Motor neuron (in vitro differentiated cells): Measurements from ENCODE around the gene GPC6. TPM values are rescaled to one million over a fixed set of nuclear protein-coding genes. Genes with fewer than 3 reads are reported as not detected.
A peak's percentile ranks its signal among the peaks of the same experiment; 100 is the strongest.

Experiments
- ATAC-seq, 8 experiments: fragments of 200-7000 bp; cut with Tn5 transposase; replicated peaks in 6 of 8; 2 replicates each; pipeline ENCODE4 v1.8.0; 2021; ENCODE audit warnings: mild to moderate bottlenecking in 8 of 8, moderate library complexity in 8 of 8
- H3K27ac ChIP-seq, 2 donors: fragments of 250-450 bp; sonication (Bioruptor Pico); 2 replicates each; pipeline ENCODE4 v1.9.0; 2021; ENCODE audit warnings: antibody characterized with exemption in 2 of 2, mild to moderate bottlenecking in 2 of 2, moderate library complexity in 1 of 2
- H3K4me1 ChIP-seq, 2 donors: fragments of 250-450 bp; sonication (Bioruptor Pico); replicated peaks in 1 of 2; 2 replicates each; pipeline ENCODE4 v1.6.1; 2021; ENCODE audit warnings: antibody characterized with exemption in 2 of 2, mild to moderate bottlenecking in 2 of 2, moderate library complexity in 1 of 2
- H3K4me3 ChIP-seq, 5 donors: fragments of 250-450 bp; sonication (Bioruptor Pico); 2 replicates each; pipeline ENCODE4 v1.9.0; 2021; ENCODE audit warnings: antibody characterized with exemption in 5 of 5, mild to moderate bottlenecking in 5 of 5, moderate library complexity in 4 of 5
- WGBS, 10 experiments: fragments of 450-650 bp; shearing (Covaris generic); methylation state at CpG; one replicate each; pipeline ENCODE4 v1.0.0; 2022; 5-methylcytosine and 5-hydroxymethylcytosine counted together
- in situ Hi-C, 9 experiments: fragments of 400-800 bp; cut with MboI; loops; one replicate each; pipeline ENCODE4 v1.15.0; 2021; ENCODE audit warnings: low sequenced_read_pairs in 9 of 9, low pct_unique_long_range_greater_than_20kb in 2 of 9; ENCODE audit not compliant: unreplicated experiment in 9 of 9
- total RNA-seq, 8 experiments: library from RNA; unstranded; fragments of 300-600 nt; gene quantifications; 2 replicates each; pipeline versions ENCODE4 v1.2.3 to v1.2.4, GENCODE V29; 2022

GPC6 gene
- total RNA-seq, 8 experiments from 2014 or later: 1.8 to 52.4 (median 15.5) TPM

DNA sequence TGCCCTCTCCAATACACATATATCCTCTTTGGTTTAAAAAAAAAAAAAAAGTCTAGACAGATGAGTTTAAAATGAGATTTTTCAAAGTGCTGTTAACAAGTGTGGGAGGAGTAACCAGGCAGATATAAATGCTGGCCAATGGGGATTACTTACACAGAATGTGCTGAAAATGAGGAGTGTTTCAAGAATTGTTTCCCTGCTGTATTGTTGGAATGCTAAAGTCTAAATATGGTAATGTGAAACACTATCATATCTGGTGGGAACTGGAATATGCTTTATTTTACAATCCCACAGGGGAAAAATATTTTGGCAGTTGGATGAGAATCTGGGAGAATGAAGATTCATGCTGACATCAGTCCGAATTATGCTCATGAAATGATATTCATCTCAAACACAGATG is 1002.2 kb downstream of the GPC6 start:
- H3K27ac ChIP-seq: no peak overlapping the region
- peak; percentile 26 to 92 (median 48) for ATAC-seq
- H3K4me1 ChIP-seq: peaks cover 8 to 17% of the 10 kb centered on the region in 2 donors
- in situ Hi-C loops: no loop called here
- no peak overlapping the region for H3K4me3 ChIP-seq
- WGBS, 10 experiments: 0 to 100% (median 10%) methylated on average over 1 of the region's 1 CpG; no CpG with 5 or more reads in 3 of the 10 experiments

GRCh38 chr13:94232161-94232950 is 1005.7 kb downstream of the GPC6 start:
- H3K4me1 ChIP-seq: peaks cover 8 to 13% of the 10 kb centered on the region in 2 donors
- no peak overlapping the region for H3K27ac ChIP-seq
- ATAC-seq: no peak
- 84 to 100% (median 97%) methylated on average over 2 to 8 of the region's 9 CpGs; no CpG with 5 or more reads in 1 of the 10 experiments for WGBS, 10 experiments
- in situ Hi-C loops: no loop called here
- no peak overlapping the region for H3K4me3 ChIP-seq

DNA sequence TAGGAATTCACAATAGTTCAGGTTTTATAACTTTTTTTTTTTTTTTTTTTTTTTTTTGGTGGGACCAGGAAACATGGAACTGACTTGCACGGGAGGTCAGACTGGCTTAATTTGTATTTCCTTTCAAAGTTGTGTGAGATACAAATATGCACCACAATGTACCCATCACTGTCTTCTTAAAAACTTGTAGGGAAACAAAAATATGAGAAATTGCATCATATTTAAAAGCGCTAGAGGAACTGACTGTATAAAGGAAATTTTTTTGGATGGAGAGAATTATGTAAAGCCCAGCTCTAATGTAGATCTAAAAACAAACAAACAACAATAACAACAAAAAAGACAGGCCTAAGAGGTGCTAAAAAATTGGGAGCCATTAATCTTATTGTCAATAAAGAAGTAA is 1006.3 kb downstream of the GPC6 start:
- in situ Hi-C loops: no loop called here

DNA sequence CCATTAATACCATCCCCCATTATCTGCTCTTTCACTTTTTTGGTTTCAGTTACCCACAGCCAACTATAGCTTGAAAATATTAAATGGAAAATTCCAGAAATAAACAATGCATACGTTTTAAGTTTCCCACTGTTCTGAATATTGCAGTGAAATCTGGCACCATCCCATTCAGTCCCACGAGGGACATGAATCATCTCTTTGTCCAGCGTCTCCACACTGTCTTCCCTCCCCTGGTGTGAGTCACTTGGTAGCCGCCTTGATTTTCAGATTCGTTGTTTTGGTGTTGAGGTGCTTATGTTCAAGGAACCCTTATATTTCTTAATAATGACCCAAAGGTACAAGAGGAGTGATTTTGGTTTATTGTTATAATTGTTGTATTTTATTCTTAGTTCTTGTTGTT is 1006.8 kb downstream of the GPC6 start:
- no peak overlapping the region for H3K27ac ChIP-seq
- H3K4me1 ChIP-seq: peaks cover 8 to 12% of the 10 kb centered on the region in 2 donors
- in situ Hi-C loops: no loop called here
- WGBS, 10 experiments: 0 to 57% (median 12%) methylated on average over 1 to 5 of the region's 5 CpGs; no CpG with 5 or more reads in 2 of the 10 experiments
- peak; percentile 52 to 98 (median 94) for ATAC-seq
- no peak overlapping the region for H3K4me3 ChIP-seq

More for the DNA sequence above, 1006.3 kb downstream of the GPC6 start:
- H3K27ac ChIP-seq: no peak overlapping the region
- 39 to 100% (median 84%) methylated on average over 1 to 2 of the region's 2 CpGs for WGBS, 10 experiments
- peaks cover 8 to 13% of the 10 kb centered on the region in 2 donors for H3K4me1 ChIP-seq
- peak in 1 of 8 experiments; percentile 4 for ATAC-seq
- H3K4me3 ChIP-seq: no peak overlapping the region

DNA sequence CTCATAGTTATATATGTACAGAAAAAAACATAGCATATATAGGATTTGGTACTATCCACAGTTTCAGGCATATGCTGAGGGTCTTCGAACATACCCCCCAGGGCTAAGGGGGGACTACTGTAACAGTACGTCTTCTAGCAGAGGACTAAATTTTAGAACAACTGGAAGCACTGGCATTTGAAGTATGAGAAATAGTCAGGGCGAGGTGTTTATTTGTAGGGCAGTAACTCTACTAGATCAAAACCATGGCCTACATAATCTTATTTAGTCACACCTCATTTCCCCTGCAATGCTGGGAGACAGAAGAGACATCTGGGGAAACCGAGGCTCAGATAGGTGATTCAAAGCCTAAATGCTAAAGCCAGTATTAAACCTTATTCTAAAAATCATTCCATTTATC is 1007.2 kb downstream of the GPC6 start:
- in situ Hi-C loops: no loop called here
- no peak overlapping the region for H3K4me3 ChIP-seq
- H3K4me1 ChIP-seq: peaks cover 8 to 9% of the 10 kb centered on the region in 2 donors
- 14 to 100% (median 88%) methylated on average over 1 to 4 of the region's 4 CpGs; no CpG with 5 or more reads in 1 of the 10 experiments for WGBS, 10 experiments
- ATAC-seq: peak in 5 of 8 experiments; percentile 10 to 59 (median 26)
- H3K27ac ChIP-seq: no peak overlapping the region

DNA sequence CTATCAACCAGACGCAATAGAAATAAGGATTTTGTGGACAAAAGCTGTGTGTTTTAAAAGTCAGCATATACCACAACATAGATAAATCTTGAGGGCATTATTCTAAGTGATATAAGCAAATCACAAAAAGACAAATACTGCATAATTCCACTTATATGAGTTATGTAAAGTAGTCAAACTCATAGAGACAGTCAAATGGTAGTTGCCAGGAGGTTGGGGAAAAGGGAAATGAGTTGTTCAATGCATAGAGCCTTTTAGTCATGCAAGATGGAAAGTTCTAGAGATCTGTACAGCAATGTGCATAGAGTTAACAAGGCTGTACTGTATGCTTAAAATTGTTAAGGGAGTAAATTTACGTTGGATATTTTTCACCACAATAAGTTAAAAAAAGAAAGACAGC is 1008.1 kb downstream of the GPC6 start:
- Histone ChIP-seq H3K4me1 (peaks cover 8% of the 10 kb centered on the region in 2 donors), H3K27ac (no peak overlapping the region), H3K4me3 (no peak overlapping the region)
- WGBS, 10 experiments: 6 to 100% (median 87%) methylated on average over 1 to 2 of the region's 2 CpGs
- peak in 1 of 8 experiments; percentile 83 for ATAC-seq
- in situ Hi-C loops: no loop called here

GRCh38 chr13:94236132-94236531 is 1009.5 kb downstream of the GPC6 start:
- 67 to 100% (median 83%) methylated on average over 1 to 2 of the region's 2 CpGs for WGBS, 10 experiments
- H3K27ac ChIP-seq: no peak overlapping the region
- ATAC-seq: no peak
- H3K4me3 ChIP-seq: no peak overlapping the region
- peaks cover 8% of the 10 kb centered on the region in 2 donors for H3K4me1 ChIP-seq
- in situ Hi-C loops: no loop called here

- no peak overlapping the region for H3K27ac ChIP-seq
- in situ Hi-C loops: no loop called here
- no peak overlapping the region for H3K4me3 ChIP-seq
- no peak for ATAC-seq
- H3K4me1 ChIP-seq: peaks cover 8% of the 10 kb centered on the region in 2 donors
Measured at GRCh38 chr13:94236872-94237271, 1010.3 kb downstream of the GPC6 start.

DNA sequence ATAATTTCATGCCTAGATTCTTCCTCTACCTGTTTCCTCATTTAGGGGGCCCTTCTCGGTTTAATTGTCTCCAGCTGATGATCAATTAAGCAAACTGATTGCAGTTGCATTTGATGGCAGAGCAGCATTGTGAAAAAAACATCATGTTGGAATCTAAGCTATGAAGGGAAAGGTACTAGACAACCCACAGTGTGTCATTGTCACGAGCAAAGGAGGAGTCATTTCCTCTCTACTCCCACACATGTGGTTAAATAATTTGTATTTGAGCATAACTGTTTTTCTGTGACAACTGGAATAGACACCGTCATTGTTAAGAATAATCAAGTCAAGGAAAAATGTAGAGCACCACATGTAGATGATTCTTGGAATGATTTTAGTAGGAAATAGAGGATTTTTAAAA is 1012.5 kb downstream of the GPC6 start:
- Histone ChIP-seq H3K4me3 (no peak overlapping the region), H3K27ac (no peak overlapping the region), H3K4me1 (no peaks in the 10 kb centered on the region)
- WGBS, 10 experiments: 0 to 100% (median 79%) methylated on average over 1 to 3 of the region's 3 CpGs; no CpG with 5 or more reads in 1 of the 10 experiments
- peak in 1 of 8 experiments; percentile 32 for ATAC-seq
- in situ Hi-C loops: no loop called here

GRCh38 chr13:94242554-94242953 is 1015.9 kb downstream of the GPC6 start:
- in situ Hi-C loops: no loop called here
- ATAC-seq: no peak
- H3K27ac ChIP-seq: no peak overlapping the region

GRCh38 chr13:94243551-94243950 is 1016.9 kb downstream of the GPC6 start:
- in situ Hi-C loops: no loop called here
- Histone ChIP-seq H3K4me3 (no peak overlapping the region), H3K4me1 (peaks cover 0 to 2% of the 10 kb centered on the region in 2 donors), H3K27ac (no peak overlapping the region)
- no peak for ATAC-seq

More at GRCh38 chr13:94242554-94242953, 1015.9 kb downstream of the GPC6 start:
- no peaks in the 10 kb centered on the region for H3K4me1 ChIP-seq
- H3K4me3 ChIP-seq: no peak overlapping the region

GRCh38 chr13:94246495-94246894 is 1019.9 kb downstream of the GPC6 start:
- WGBS, 10 experiments: 33 to 100% (median 60%) methylated on average over 1 of the region's 1 CpG; no CpG with 5 or more reads in 2 of the 10 experiments

DNA sequence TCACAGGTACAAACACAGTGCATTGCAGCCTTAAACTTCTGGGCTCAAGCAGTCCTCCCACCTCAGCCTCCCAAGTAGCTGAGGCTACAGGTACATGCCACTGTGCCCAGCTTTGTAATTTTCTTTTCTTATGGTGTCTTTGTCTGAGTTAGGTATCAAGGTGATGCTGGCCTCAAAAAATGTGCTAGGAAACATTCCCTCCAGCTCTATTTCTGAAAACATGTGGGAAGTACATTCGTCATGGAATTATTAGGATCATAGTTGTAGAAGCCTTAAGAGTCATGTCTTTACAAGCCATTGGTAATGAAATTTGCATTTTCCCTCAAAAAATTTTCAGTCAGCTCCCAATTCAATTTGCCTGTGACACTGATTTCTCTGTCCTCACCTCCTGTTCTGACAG is 1021.3 kb downstream of the GPC6 start:
- in situ Hi-C loops: no loop called here
- H3K4me3 ChIP-seq: no peak overlapping the region
- 88 to 100% (median 94%) methylated on average over 1 of the region's 1 CpG; no CpG with 5 or more reads in 6 of the 10 experiments for WGBS, 10 experiments
- no peak overlapping the region for H3K27ac ChIP-seq
- peaks cover 9 to 23% of the 10 kb centered on the region in 2 donors for H3K4me1 ChIP-seq
- ATAC-seq: no peak

More at GRCh38 chr13:94246495-94246894, 1019.9 kb downstream of the GPC6 start:
- Histone ChIP-seq H3K27ac (no peak overlapping the region), H3K4me1 (peaks cover under 1 to 18% of the 10 kb centered on the region in 2 donors), H3K4me3 (no peak overlapping the region)
- no peak for ATAC-seq
- in situ Hi-C loops: no loop called here
